Embryonic facial prominence (tissue), 1 donor: ENCODE measurements around the gene VASN.
"Not testable (repeated sequence)": the region's sequence is repeated elsewhere in the genome, so short reads cannot be mapped to it uniquely, and the experiment has no call there.

Experiments
- DNase-seq: peaks from one replicate; pipeline ENCODE4 v3.0.0-alpha.2; 2016; ENCODE audit errors: extremely low spot score

VASN gene

GRCh38 chr16:4337540-4338088 lies 34.0 kb upstream of the VASN start:
- no peak for DNase-seq

- no peak for DNase-seq
These were observed 33.5 kb upstream of the VASN start for GRCh38 chr16:4338125-4338582.

DNA sequence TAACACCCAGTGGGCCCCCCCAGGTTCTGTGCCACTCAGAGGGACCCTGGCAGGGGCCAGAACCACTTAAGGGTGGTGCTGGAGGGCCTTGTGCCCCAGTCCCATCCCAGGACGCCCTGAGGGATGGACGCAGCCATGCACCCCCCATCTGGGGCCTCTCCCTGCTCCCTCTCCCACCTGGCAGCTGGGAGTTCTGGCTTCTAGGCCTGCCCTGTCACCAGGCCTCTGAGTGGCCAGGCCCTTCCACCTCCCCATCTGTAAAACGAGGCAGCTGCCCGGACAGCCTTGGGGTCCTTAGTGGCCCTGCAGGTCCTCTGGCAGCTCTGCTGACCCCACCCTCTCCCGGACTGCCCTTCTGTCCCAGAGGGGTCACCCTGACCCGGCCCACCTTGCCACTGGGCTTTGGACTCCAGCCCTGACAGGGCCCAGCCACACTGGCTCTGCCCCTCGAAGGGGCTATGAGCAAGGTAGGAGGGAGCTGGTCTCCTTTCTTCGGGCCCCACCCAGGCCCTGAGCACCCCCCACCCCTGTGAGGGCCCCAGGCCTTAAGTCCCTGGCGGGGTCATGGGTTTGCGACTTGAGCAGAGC lies 32.8 kb upstream of the VASN start:
- no peak for DNase-seq

- no peak for DNase-seq
These were observed 32.2 kb upstream of the VASN start for GRCh38 chr16:4339455-4339854.

GRCh38 chr16:4339909-4340308 lies 31.7 kb upstream of the VASN start:
- no peak for DNase-seq

DNA sequence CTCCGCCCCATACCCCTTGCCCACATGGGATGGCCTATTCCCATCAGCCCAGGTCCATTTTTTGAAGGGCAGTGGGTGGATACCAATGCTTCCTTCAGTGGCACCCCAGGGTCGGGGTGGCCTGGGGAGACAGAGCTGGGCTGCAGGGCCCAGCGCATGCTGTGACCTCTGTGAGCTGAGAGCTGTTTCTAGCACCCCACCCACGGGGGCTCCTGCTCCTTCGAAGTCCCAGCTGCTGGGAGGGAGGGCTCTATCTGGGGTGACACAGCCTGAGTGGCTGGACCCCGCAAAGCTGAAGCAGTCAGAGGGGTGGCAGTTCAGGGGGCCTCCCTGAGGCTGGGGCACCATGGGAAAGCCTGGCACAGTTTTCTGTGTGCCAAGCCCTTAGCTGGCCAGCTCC lies 31.2 kb upstream of the VASN start:
- DNase-seq: no peak

GRCh38 chr16:4341250-4341649 lies 30.4 kb upstream of the VASN start:
- DNase-seq: no peak

DNA sequence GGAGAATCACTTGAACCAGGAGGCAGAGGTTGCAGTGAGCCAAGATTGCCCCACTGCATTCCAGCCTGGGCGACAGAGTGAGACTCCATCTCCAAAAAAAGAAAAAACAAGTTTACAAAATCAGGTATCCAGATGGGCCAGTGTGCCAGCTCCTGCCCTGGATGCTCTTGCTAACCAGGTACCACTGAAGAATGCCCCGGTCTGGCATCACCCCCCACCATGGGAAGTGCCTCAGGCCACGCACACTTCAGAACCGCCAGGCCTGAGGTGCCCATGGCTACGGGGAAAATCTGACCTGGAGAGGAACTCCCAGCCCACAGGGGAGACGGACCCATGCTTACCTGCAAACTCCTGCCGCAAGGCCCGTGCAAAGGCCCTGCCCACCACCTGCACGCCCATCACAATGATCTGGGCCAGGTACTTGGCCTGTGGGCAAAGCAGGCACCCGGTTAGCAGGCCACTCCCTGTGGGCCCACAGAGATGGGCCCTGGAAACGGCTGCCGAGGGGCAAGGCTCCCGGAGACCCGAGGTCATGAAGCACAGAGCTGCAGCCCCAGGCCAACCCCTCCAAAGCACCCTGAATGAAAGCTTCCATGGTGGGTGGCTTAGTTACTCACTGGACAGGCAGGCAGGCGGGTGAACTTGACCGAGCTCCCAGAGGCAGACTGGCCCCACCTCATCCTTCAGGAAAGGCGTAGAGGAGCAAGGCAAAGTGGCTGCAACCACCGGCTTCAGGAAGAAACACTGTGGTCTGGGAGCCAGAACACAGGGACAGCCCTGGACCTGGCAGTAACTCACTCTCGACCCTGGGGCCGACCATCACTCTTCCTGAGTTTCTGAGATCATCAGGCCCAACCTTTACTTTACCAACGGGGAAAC lies 28.5 kb upstream of the VASN start:
- DNase-seq: no peak

DNA sequence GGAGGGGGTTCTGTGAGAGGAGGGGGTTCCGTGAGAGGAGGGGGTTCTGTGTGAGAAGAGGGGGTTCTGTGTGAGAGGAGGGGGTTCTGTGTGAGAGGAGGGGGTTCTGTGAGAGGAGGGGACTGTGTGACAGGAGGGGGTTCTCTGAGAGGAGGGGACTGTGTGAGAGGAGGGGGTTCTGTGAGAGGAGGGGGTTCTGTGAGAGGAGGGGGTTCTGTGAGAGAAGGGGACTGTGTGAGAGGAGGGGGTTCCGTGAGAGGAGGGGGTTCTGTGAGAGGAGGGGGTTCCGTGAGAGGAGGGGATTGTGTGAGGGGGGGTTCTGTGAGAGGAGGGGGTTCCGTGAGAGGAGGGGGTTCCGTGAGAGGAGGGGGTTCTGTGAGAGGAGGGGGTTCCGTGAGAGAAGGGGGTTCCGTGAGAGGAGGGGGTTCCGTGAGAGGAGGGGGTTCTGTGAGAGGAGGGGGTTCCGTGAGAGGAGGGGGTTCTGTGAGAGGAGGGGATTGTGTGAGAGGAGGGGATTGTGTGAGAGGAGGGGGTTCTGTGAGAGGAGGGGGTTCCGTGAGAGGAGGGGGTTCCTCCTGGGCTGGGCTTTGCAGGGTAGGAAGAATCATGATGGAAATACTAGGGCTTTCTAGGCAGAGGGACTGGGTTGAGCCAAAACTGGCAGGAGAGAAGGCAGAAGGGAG lies 27.2 kb upstream of the VASN start:
- not testable (repeated sequence) for DNase-seq

- no peak for DNase-seq
These were observed 26.4 kb upstream of the VASN start for GRCh38 chr16:4344983-4345835.

- DNase-seq: no peak
These were observed 25.5 kb upstream of the VASN start for GRCh38 chr16:4345836-4346781.

GRCh38 chr16:4347010-4347409 lies 24.6 kb upstream of the VASN start:
- no peak for DNase-seq

DNA sequence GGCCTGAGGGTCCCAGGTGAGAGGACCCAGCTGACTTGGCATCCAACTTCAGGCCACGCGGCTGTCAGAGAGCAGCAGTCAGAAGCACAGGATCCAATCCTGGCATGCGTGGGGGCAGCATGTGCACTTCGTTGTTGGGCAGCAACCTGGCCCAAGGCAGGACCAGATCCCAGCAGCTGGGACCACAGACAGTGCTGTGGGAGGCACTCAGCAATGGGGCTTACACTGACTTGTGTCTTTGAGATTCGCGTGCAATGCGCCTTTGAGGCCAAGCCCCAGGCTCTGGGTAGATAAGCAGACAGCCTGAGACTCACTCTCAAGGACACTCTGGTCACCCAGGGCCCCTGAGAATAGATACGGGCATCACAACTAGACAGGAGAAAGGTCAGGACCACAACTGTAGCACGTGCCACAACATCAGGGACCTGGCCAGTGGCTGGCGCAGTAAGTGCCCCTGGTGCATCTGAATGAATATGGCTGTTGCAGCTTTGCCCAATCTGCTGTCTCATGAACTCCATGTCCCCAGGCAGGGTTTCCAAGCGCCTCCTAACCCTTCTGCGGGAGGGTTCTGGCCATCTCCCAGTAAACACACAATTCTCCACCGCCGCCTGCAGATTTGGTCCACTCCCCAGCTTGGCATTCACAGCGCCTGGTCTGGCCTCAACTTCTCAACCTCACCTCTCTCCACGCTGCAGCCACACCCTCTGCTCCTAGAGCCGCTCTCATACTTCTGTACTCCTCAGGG lies 23.7 kb upstream of the VASN start:
- DNase-seq: no peak

DNA sequence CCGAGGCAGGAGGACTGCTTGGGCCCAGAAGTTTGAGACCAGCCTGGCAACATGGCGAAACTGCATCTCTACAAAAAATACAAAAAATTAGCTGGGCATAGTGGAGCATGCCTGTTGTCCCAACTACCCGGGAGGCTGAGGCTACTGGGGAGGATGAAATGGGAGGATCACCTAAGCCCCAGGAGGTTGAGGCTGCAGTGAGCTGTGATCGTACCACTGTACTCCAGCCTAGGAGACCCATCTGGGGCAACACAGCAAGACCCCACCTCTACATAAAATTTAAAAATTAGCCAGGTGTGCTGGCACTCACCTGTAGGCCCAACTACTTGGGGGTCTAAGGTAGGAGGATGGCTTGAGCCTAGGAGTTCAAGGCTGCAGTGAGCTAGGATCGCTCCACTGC lies 22.3 kb upstream of the VASN start:
- no peak for DNase-seq

DNA sequence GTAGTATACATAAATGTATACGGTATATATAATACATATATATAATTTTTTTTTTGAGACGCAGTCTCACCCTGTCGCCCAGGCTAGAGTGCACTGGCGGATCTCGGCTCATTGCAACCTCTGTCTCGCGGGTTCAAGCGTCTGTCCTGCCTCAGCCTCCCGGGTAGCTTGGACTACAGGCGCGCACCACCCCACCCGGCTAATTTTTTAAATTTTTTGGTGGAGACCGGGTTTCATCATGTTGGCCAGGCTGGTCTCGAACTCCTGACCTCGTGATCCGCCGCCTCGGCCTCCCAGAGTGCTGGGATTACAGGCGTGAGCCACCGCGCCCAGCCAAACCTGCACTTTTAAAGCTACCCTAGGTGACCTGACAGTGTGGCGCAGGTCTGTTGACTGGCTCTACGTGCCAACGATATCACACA lies 21.3 kb upstream of the VASN start:
- no peak for DNase-seq

GRCh38 chr16:4350787-4351659 lies 20.6 kb upstream of the VASN start, which contains the start of gene PAM16:
Gene PAM16, minus strand, starts transcription at chr16:4351321. Its CDS starts 87 bp downstream, at chr16:4351234.
- peak; percentile 90 for DNase-seq

- no peak for DNase-seq
These were observed 19.8 kb upstream of the VASN start for GRCh38 chr16:4351880-4352279.

GRCh38 chr16:4352843-4353242 lies 18.8 kb upstream of the VASN start:
- DNase-seq: no peak
